Stomach smooth muscle (tissue), 2 donors: ENCODE results near the gene PPP4C.

ENCODE experiments used
- H3K27ac ChIP-seq: one replicate; pipeline ENCODE4 v1.7.0; 2013; ENCODE audit warnings: mild to moderate bottlenecking, low read length, inconsistent platforms
- H3K27me3 ChIP-seq, 2 donors: one replicate each; pipeline ENCODE4 v1.7.0; 2013; ENCODE audit warnings: low read length in 2 of 2; ENCODE audit not compliant: insufficient read depth in 2 of 2, control insufficient read depth in 1 of 2
- H3K36me3 ChIP-seq, 2 donors: one replicate each; pipeline ENCODE4 v1.7.0; 2013; ENCODE audit warnings: low read length in 2 of 2; ENCODE audit not compliant: control insufficient read depth in 2 of 2, insufficient read depth in 2 of 2
- H3K4me1 ChIP-seq: one replicate; pipeline ENCODE4 v1.7.0; 2013; ENCODE audit warnings: low read length; ENCODE audit not compliant: control insufficient read depth, insufficient read depth
- H3K4me3 ChIP-seq, 2 donors: one replicate each; pipeline ENCODE4 v1.7.0; 2013; ENCODE audit warnings: low read length in 2 of 2
- H3K9ac ChIP-seq, 2 donors: one replicate each; pipeline ENCODE4 v1.7.0; 2013; ENCODE audit warnings: low read length in 2 of 2, mild to moderate bottlenecking in 1 of 2
- H3K9me3 ChIP-seq, 2 donors: one replicate each; pipeline ENCODE4 v1.7.0; 2013; ENCODE audit warnings: low read length in 2 of 2; ENCODE audit not compliant: control insufficient read depth in 2 of 2
- donor health status: healthy.
- donor health status: Pancreatic carcinoma.

Gene PPP4C

GRCh38 chr16:30132591-30132990 lies 56.8 kb downstream of the PPP4C start:
- H3K9me3 ChIP-seq = no peaks in the 10 kb centered on the region
- H3K27ac ChIP-seq = no peak overlapping the region
- H3K4me1 ChIP-seq = no peaks in the 10 kb centered on the region
- no peak overlapping the region for H3K9ac ChIP-seq
- H3K36me3 ChIP-seq = no peaks in the 10 kb centered on the region
- no peaks in the 10 kb centered on the region for H3K27me3 ChIP-seq
- no peak overlapping the region for H3K4me3 ChIP-seq
